GM18505 (cell line): ENCODE measurements around the gene WDR93.
"Not testable (repeated sequence)": the region's sequence is repeated elsewhere in the genome, so short reads cannot be mapped to it uniquely, and the experiment has no call there.

Source experiments
- ATAC-seq: cut with Tn5 transposase; IDR thresholded peaks from one replicate; pipeline ENCODE4 v1.9.1; 2021; ENCODE audit not compliant: unreplicated experiment
- POLR2A ChIP-seq: IDR thresholded peaks from 4 replicates; pipeline ENCODE4 v1.6.1; 2011; ENCODE audit warnings: borderline replicate concordance; ENCODE audit not compliant: insufficient read depth, insufficient read length; ENCODE audit errors: extremely low read depth

WDR93 gene

DNA sequence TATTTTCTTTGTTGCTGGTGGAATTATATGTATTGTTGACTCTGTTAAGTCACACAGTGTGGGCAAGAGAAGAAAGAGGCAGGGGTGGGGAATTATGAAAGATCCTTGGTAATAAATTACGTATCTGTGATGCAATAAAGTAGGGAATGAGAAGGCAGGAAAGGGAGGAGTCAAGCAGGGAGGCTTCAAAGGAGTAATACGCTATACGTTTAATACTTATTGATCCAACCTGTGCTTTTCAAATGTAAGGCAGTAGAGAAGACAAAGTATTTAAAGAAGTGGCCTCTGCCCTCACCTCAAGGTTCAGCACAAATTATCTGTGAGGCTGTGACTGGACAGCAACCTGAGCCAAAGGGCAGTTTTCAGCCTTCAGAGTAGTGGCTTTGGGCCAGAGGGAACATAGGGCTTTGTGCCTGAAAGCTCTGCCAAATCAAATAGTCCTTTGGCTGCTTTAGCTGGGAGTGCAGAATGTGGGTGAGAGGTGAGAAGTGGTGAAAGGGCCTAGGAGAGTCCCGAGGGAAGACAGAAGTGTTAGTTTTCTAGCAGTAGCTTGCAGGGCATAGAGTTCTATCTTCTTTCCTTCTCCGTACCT lies 10.2 kb upstream of the WDR93 start:
- no peak for TF ChIP-seq POLR2A
- no peak for ATAC-seq

DNA sequence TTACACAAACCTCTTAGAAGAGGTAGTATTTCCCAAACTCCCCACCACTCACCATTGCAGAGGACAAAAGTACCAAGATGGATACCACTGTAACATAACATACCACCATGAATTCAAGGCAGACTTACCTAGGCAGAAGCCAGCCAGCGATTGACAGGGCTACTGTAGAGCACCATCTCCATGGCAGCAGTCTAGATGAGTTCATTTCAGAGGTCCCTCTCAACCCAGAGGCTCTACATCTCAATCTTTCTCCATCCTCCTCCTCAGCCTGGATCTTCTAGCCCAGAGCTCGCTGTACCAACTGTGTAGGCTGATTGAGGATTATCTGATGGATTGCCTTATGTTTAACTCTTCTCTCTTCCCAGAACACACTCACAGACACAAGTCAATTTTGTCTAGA lies 9.5 kb upstream of the WDR93 start:
- no peak for ATAC-seq
- TF ChIP-seq POLR2A = no peak

DNA sequence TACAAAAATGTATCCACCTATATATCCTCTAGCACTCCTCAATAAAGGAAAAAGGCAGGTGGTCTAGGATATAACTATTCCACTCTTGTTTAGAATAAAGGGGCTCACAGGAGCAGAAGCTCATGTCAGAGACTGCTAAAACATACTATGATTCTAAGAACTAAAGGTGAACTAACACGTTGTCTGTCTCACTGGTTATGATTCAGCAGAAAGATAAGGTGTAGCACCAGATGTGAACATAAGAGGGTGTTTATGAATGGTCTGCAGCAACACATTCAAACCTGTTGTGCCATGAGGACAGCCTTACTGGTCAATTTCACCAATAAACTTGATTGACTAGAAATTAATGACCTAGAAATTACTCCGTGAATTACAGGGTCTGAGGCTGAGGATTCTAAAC lies 4.6 kb upstream of the WDR93 start:
- no peak for TF ChIP-seq POLR2A
- ATAC-seq = no peak

DNA sequence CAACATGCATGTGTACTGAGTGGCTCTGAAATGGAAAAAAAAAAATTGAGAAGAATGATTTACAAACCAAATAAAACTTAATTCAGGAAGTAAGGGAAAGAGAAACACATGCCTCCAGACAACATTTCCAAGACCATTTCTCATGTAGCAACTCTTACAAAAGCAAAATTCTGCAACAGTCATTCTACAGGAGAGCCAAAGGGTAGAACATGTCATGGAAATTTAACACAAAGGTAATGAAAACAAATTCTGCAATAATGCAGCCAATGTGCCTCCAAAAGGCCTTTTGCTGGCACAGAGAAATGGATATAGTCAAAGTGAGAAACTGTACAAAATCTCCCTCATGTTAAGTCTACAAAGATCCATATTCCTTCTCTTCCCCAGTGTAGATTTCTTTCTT lies 4.1 kb upstream of the WDR93 start:
- no peak for TF ChIP-seq POLR2A
- no peak for ATAC-seq

DNA sequence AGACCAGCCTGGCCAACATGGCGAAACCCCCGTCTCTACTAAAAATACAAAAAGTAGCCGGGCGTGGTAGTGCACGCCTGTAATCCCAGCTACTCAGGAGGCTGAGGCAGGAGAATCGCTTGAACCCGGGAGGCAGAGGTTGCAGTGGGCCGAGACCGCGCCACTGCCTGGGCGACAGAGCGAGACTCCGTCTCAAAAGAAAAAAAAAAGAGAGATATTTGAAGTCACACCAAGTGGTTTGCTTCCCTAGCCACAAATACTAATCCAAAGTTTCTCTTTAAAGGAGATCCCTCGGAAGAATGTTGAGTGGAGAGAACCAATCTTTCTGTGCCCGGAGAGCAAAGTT lies 708 bp upstream of the WDR93 start:
- not testable (repeated sequence) for ATAC-seq

DNA sequence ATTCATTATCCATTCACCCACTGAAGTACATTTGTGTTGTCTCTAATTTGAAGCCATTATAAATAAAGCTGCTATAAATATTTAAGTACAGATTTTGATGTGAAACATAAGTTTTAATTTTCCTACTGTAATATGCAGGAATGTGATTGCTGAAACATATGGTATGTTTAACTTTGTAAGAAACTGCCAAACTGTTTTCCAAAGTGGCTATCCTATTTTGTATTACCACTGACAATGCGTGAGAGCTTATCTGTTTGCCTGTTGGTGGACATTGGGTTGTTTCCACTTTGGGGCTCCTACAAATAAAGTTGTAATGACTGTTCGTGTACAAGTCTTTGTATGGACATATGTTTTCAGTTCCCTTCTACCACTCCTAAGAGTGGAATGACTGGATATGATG lies 2.5 kb downstream of the WDR93 start:
- no peak for TF ChIP-seq POLR2A
- ATAC-seq = no peak

DNA sequence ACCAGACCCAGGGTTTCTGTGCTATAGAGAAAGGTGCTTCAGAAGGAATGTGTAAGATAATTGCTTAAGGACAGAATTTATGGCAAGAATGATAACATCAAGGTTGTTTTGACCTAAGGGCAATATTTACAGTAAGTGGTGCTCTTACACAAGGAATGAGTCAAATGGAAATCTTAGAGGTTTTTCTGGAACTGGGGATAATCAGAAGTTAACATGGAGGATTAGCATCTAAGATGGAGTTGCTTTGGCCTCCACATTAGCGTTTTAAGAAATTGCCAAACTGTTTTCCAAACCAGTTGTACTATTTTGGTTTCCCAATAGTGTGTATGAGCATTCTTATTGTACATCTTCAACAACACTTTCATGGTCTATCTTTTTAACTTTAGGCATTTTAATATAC lies 3.1 kb downstream of the WDR93 start:
- no peak for ATAC-seq
- no peak for TF ChIP-seq POLR2A

DNA sequence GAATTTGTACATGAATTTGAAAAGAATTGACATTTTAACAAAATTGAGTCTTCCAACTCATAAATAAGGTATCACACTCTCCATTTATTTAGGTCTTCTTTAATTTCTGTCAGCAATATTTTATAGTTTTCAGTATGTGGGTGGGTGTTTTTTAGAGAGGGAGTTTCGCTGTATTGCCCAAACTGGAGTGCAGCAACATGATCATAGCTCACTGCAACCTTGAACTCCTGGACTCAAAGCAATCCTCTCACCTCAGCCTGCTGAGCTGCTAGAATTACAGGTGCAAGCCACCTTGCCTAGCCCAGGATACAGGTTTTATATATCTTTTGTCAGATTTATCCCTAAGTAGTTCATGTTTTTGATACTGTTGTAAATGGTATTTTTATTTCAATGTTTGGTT lies 4.6 kb downstream of the WDR93 start:
- TF ChIP-seq POLR2A = no peak
- no peak for ATAC-seq

DNA sequence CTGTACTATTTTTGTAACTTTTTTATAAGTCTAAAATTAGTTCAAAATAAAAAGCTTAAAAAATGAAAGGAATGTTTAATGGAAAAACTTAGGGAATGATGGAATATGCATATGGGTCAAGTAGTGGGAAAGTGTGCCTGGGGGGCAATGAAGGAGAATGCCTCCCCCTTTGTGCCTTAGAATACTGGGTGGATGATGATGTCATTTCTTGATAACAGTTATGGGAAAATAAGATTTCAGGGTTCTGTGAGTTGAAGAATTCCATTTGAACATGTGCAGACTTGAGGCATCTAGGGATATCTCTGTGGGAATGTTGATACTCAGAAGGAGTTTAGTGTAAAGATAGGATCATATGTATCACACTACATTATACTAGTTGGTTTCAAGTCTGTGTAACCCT lies 13.8 kb downstream of the WDR93 start:
- no peak for TF ChIP-seq POLR2A
- no peak for ATAC-seq

DNA sequence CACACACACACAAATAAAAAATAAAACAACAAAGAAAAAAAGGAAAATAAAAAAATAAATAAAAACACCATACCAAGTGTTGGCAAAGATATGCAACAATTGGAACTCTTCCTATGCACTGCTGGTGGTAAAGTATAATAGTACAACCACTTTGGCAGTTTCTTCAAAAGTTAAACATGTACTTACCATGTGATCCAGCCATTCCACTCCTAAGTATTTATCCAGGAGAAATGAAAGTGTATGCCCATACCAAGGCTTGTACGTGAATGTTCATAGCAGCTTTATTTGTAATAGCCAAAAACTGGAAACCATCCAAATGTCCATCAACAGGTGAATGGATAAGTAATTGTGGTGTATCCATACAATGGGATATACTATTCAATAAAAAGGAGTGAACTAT lies 17.0 kb downstream of the WDR93 start:
- TF ChIP-seq POLR2A = no peak
- ATAC-seq = no peak

DNA sequence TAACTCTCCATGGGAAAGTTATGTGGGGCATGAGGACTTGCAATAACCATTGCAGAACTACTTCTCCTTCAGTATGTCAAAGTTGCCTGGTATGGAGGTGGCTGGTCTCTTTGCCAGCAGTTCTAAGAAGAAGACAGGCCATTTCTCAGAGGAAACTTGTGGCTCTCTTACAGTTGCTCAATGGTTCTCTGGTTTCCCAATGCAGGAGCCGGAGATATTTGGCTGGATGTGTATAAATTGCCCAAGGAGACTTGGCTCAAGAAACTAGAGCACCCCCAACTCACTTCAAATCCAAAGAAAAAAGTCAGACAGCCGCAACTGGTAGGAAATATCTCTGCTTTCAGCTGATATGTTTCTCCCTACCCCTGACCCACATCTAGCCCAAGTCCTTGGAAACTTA lies 24.2 kb downstream of the WDR93 start:
- no peak for TF ChIP-seq POLR2A
- no peak for ATAC-seq

DNA sequence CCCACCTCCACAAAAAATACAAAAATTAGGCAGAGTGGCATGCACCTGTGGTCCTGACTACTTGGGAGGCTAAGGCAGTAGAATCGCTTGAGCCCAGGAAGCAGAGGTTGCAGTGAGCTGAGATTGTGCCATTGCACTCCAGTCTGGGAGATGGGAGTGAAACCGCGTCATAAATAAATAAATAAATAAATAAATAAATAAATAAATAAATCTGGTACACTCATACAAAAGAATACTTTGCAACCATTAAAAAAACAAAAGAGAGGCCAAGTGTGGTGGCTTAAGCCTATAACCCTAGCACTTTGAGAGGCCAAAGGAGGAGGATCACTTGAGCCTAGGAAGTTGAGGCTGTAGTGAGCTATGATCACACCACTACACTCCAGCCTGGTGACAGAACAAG lies 32.4 kb downstream of the WDR93 start:
- no peak for ATAC-seq
- no peak for TF ChIP-seq POLR2A

DNA sequence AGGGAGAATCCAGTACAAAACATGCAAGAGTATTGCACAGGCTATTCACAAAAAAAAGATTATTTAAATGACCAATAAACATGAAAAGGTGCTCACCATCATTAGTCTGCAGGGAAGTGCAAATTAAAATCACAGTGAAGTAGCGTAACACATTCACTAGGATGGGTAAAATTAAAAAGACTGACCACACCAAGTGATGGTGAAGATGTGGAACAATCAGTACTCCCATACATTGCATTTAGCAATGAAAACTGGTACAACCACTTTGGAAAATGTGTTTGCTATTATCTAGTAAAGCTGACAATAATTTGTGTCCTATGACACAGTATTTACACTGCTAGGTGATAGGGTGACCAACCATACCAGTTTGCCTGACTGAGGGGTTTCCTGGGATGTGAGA lies 34.0 kb downstream of the WDR93 start:
- no peak for TF ChIP-seq POLR2A
- ATAC-seq = no peak

DNA sequence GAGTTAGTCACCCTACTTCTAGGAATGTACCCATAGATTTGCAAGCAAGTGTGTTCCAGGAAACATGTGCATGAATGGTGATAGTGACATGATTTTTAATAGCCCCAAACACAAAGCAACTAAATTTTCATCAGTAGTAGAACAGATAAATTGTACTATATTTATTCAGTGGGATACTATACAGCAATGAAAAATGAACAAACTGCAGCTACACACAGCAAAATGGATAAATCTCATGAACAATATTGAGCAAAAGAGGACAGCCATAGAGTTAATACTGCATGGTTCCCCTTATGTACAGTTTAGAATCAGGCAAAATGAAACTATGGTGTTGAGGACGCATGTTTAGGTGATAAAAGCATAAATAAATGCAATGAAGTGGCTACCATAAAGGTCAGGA lies 34.5 kb downstream of the WDR93 start:
- TF ChIP-seq POLR2A = no peak
- ATAC-seq = no peak

DNA sequence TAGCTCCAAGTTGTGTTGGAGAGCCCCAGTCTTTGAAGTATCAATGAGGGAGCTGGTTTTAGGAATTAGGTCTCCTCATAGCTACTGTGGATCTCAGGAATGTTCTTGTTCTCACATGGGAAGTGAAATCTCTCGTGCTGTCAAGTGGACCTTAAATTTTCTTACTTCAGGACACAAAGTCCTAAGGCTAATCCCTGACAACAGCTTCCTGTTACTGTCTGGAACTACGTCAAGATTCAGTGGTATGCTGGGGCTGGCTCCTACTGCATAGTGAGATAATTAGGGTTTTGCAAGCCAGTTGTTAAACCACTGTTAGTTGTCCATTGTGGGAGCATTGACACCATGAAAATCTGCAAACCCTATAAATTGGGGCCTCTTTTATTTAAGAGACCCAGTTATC lies 37.6 kb downstream of the WDR93 start:
- ATAC-seq = no peak
- TF ChIP-seq POLR2A = no peak
